Activated CD4-positive, alpha-beta T cell treated with anti-CD3 and anti-CD28 coated beads for 1 hour (primary cell): Measurements from ENCODE around the gene IFI27.
"Not testable (repeated sequence)": the region's sequence is repeated elsewhere in the genome, so short reads cannot be mapped to it uniquely, and the experiment has no call there.

Source experiments
- DNase-seq: peaks from one replicate; pipeline ENCODE4 v3.0.0-alpha.2; 2020

Gene IFI27

GRCh38 chr14:94126800-94127199 lies 16.3 kb downstream of the IFI27 start:
- DNase-seq, result no peak

GRCh38 chr14:94127330-94127729 lies 16.8 kb downstream of the IFI27 start:
- no peak for DNase-seq

GRCh38 chr14:94128216-94128839 lies 17.8 kb downstream of the IFI27 start:
- no peak for DNase-seq

GRCh38 chr14:94129111-94129757 lies 18.7 kb downstream of the IFI27 start, which contains the start of gene IFI27L2:
TSS of gene IFI27L2 (minus strand) at chr14:94129604. CDS start at chr14:94129564, 40 bp downstream.
- peak; percentile 37 for DNase-seq

GRCh38 chr14:94129758-94130414 lies 19.4 kb downstream of the IFI27 start:
- no peak for DNase-seq

GRCh38 chr14:94132285-94132887 lies 21.9 kb downstream of the IFI27 start:
- DNase-seq, result peak; percentile 24

GRCh38 chr14:94135476-94135875 lies 24.9 kb downstream of the IFI27 start:
- no peak for DNase-seq

GRCh38 chr14:94136575-94137331 lies 26.2 kb downstream of the IFI27 start:
- peak; percentile 74 for DNase-seq

GRCh38 chr14:94138251-94138650 lies 27.7 kb downstream of the IFI27 start:
- DNase-seq, result no peak

- no peak for DNase-seq
These were observed 28.5 kb downstream of the IFI27 start for GRCh38 chr14:94139006-94139405.

GRCh38 chr14:94139421-94139820 lies 28.9 kb downstream of the IFI27 start:
- DNase-seq, result no peak

- no peak for DNase-seq
These were observed 31.7 kb downstream of the IFI27 start for GRCh38 chr14:94142247-94142646.

GRCh38 chr14:94142836-94143235 lies 32.3 kb downstream of the IFI27 start:
- no peak for DNase-seq

- no peak for DNase-seq
These were observed 32.7 kb downstream of the IFI27 start for GRCh38 chr14:94143239-94143638.

GRCh38 chr14:94143711-94144110 lies 33.2 kb downstream of the IFI27 start:
- DNase-seq, result no peak

- no peak for DNase-seq
These were observed 34.2 kb downstream of the IFI27 start for GRCh38 chr14:94144765-94145164.

GRCh38 chr14:94145902-94146527 lies 35.5 kb downstream of the IFI27 start:
- no peak for DNase-seq

GRCh38 chr14:94152676-94153075 lies 42.1 kb downstream of the IFI27 start:
- DNase-seq, result no peak

- no peak for DNase-seq
These were observed 43.3 kb downstream of the IFI27 start for GRCh38 chr14:94153750-94154342.

- DNase-seq, result not testable (repeated sequence)
These were observed 45.6 kb downstream of the IFI27 start for GRCh38 chr14:94156143-94156542.

- no peak for DNase-seq
These were observed 46.7 kb downstream of the IFI27 start for GRCh38 chr14:94157197-94157596.
